Bronchial epithelial cell (primary cell): ENCODE measurements around the gene PPP6R2. TPM values are rescaled to one million over a fixed set of nuclear protein-coding genes. Genes with fewer than 3 reads are reported as not detected.

Experiments used
- DNase-seq: peaks from one replicate; pipeline ENCODE4 v3.0.0-alpha.2; 2010; ENCODE audit warnings: low read depth
- FAIRE-seq: peaks from 2 replicates; lab custom pipeline; 2011; peaks lifted over from hg19 to GRCh38; lab: Jason Lieb, UNC
- H3K27me3 ChIP-seq: 2 replicates; pipeline ENCODE4 v1.5.1; 2011; ENCODE audit warnings: low read length; ENCODE audit not compliant: control insufficient read depth, insufficient read depth
- H3K36me3 ChIP-seq: 2 replicates; pipeline ENCODE4 v1.5.1; 2011; ENCODE audit warnings: low read length; ENCODE audit not compliant: control insufficient read depth, insufficient read depth
- H3K4me3 ChIP-seq: 2 replicates; pipeline ENCODE4 v1.5.1; 2011; ENCODE audit warnings: mild to moderate bottlenecking, low read depth, low read length, control low read depth
- total RNA-seq: library from RNA; depleted of rRNA; stranded (reverse); fragments of >200 nt; gene quantifications from 2 replicates; pipeline ENCODE4 v1.2.1, GENCODE V29; 2014
- TF ChIP-seq, protein P1 (sequence below): IDR thresholded peaks from 2 replicates; pipeline ENCODE4 v1.5.1; 2011; ENCODE audit warnings: mild to moderate bottlenecking, moderate library complexity, low read length, control low read depth, inconsistent platforms; ENCODE audit not compliant: insufficient read depth, severe bottlenecking

Gene PPP6R2
- total RNA-seq, 1 donor from 2014 or later, result 50.5 TPM

GRCh38 chr22:50311606-50312351 lies 31.3 kb upstream of the PPP6R2 start:
- no peak for DNase-seq
- TF ChIP-seq, protein P1, sequence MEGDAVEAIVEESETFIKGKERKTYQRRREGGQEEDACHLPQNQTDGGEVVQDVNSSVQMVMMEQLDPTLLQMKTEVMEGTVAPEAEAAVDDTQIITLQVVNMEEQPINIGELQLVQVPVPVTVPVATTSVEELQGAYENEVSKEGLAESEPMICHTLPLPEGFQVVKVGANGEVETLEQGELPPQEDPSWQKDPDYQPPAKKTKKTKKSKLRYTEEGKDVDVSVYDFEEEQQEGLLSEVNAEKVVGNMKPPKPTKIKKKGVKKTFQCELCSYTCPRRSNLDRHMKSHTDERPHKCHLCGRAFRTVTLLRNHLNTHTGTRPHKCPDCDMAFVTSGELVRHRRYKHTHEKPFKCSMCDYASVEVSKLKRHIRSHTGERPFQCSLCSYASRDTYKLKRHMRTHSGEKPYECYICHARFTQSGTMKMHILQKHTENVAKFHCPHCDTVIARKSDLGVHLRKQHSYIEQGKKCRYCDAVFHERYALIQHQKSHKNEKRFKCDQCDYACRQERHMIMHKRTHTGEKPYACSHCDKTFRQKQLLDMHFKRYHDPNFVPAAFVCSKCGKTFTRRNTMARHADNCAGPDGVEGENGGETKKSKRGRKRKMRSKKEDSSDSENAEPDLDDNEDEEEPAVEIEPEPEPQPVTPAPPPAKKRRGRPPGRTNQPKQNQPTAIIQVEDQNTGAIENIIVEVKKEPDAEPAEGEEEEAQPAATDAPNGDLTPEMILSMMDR, result no peak
- peaks cover under 1% of the 10 kb centered on the region for H3K36me3 ChIP-seq
- no peak overlapping the region for H3K4me3 ChIP-seq
- FAIRE-seq, result peak; percentile 64
- peaks cover 1% of the 10 kb centered on the region for H3K27me3 ChIP-seq

- TF ChIP-seq, protein P1, result no peak
- Histone ChIP-seq H3K4me3 (no peak overlapping the region), H3K36me3 (no peaks in the 10 kb centered on the region), H3K27me3 (peaks cover 1% of the 10 kb centered on the region)
- no peak for FAIRE-seq
- DNase-seq, result no peak
Observed at GRCh38 chr22:50312371-50312770, 30.8 kb upstream of the PPP6R2 start.

DNA sequence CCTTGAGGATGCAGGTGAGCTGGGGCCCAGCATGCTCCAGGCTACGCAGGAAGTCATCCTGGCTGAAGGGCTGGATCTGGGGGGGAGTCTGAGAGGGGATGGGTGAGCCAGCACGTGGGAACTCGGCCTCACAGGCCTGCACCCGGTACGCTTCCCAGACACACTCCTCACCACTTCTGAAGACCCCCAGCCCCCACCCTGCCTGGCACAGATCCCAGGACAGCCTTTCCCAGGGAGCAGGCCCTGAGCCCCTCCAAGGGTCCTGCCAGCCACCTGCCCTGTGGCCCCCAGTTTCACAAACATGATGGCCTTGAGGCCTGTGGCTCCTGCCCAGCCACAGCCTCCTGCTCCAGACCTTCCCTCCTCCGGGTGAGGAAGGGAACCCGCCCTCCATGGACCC lies 30.1 kb upstream of the PPP6R2 start:
- FAIRE-seq, result no peak
- Histone ChIP-seq H3K36me3 (no peaks in the 10 kb centered on the region), H3K27me3 (peaks cover 1% of the 10 kb centered on the region), H3K4me3 (no peak overlapping the region)
- no peak for DNase-seq
- TF ChIP-seq, protein P1, result no peak

DNA sequence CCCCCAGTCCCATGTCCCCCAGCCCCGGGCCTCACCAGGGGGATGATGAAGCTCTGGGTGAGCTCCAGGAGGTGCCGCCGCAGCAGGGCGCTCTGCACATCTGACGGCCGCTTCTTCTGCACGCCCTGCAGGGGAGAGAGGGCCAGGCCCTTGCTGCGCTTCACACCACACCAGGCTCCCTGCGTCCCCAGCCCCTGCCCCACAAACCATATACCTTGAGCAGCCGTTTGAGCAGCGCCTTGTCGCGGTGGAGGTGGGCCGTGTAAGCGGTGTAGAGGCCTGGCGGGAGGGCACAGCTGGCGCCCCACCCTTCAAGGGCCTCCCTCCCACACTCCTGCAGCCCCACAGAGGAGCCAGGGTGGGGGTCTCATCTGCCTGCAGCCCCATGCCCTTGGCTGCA lies 29.5 kb upstream of the PPP6R2 start:
- FAIRE-seq, result no peak
- Histone ChIP-seq H3K36me3 (no peaks in the 10 kb centered on the region), H3K27me3 (peaks cover 1% of the 10 kb centered on the region), H3K4me3 (no peak overlapping the region)
- no peak for DNase-seq
- TF ChIP-seq, protein P1, result no peak

GRCh38 chr22:50314081-50314454 lies 29.1 kb upstream of the PPP6R2 start:
- TF ChIP-seq, protein P1, result no peak
- no peak overlapping the region for H3K4me3 ChIP-seq
- no peak for FAIRE-seq

More at GRCh38 chr22:50314081-50314454, 29.1 kb upstream of the PPP6R2 start:
- DNase-seq, result no peak
- Histone ChIP-seq H3K27me3 (peaks cover 1% of the 10 kb centered on the region), H3K36me3 (no peaks in the 10 kb centered on the region)
